Hematopoietic multipotent progenitor cell treated with erythropoietin and hydrocortisone succinate and interleukin-3 and kit ligand, for 4 days (in vitro differentiated cells): Measurements from ENCODE around the gene MYO7B.

Experiments
- DNase-seq: peaks from one replicate; pipeline ENCODE4 v3.0.0-alpha.2; 2015

Gene MYO7B

GRCh38 chr2:127670055-127670956 lies 134.8 kb downstream of the MYO7B start:
- no peak for DNase-seq

GRCh38 chr2:127670957-127671290 lies 135.4 kb downstream of the MYO7B start:
- DNase-seq, result no peak

GRCh38 chr2:127671557-127672302 lies 136.2 kb downstream of the MYO7B start:
- DNase-seq, result no peak

- DNase-seq, result no peak
Measured at GRCh38 chr2:127672341-127673224, 137.1 kb downstream of the MYO7B start.

- no peak for DNase-seq
Measured at GRCh38 chr2:127673291-127674069, 138.0 kb downstream of the MYO7B start.

- peak; percentile 55 for DNase-seq
Measured at GRCh38 chr2:127674241-127675209, 139.0 kb downstream of the MYO7B start.

- peak; percentile 33 for DNase-seq
Measured at GRCh38 chr2:127675331-127676261, 140.1 kb downstream of the MYO7B start, which contains the start of gene LIMS2. TSS of gene LIMS2 (minus strand) at chr2:127675530. CDS start at chr2:127675024, 506 bp downstream.

GRCh38 chr2:127676906-127677305 lies 141.4 kb downstream of the MYO7B start:
- DNase-seq, result no peak

GRCh38 chr2:127678531-127678930 lies 143.0 kb downstream of the MYO7B start:
- no peak for DNase-seq

- no peak for DNase-seq
Measured at GRCh38 chr2:127678991-127679390, 143.5 kb downstream of the MYO7B start.

- no peak for DNase-seq
Measured at GRCh38 chr2:127679680-127680361, 144.3 kb downstream of the MYO7B start.

GRCh38 chr2:127680706-127681287 lies 145.3 kb downstream of the MYO7B start:
- DNase-seq, result no peak

GRCh38 chr2:127681288-127681804 lies 145.9 kb downstream of the MYO7B start:
- DNase-seq, result peak; percentile 23

- DNase-seq, result no peak
Measured at GRCh38 chr2:127681976-127682857, 146.7 kb downstream of the MYO7B start.

GRCh38 chr2:127683056-127683455 lies 147.6 kb downstream of the MYO7B start:
- DNase-seq, result no peak

GRCh38 chr2:127683757-127684156 lies 148.3 kb downstream of the MYO7B start:
- no peak for DNase-seq

- no peak for DNase-seq
Measured at GRCh38 chr2:127685410-127686080, 150.1 kb downstream of the MYO7B start.
